ENCODE results near the gene SPG11.

SPG11 gene

GRCh38 chr15:44647036-44647435 lies 16.4 kb downstream of the SPG11 start:
- H3K9me3 ChIP-seq (ENCODE audit: control insufficient read depth, insufficient read depth, low read length), result no peaks in the 10 kb centered on the region
- H3K9me2 ChIP-seq (replicated peaks; ENCODE audit: control insufficient read depth, low read length), result no peaks in the 10 kb centered on the region
- H3K4me1 ChIP-seq (ENCODE audit: control insufficient read depth, low read length), result peaks cover 8% of the 10 kb centered on the region; the same call in 1 of the 2 replicates
- TF ChIP-seq CTCF (IDR thresholded peaks at IDR 0.05; ENCODE audit: low read depth, low read length, poor library complexity, severe bottlenecking) (no peak), EZH2phosphoT487 (IDR thresholded peaks at IDR 0.05; ENCODE audit: borderline replicate concordance, low read length) (no peak)
- H3K27me3 ChIP-seq (ENCODE audit: control insufficient read depth, low read length), result no peaks in the 10 kb centered on the region
- H3K27ac ChIP-seq (ENCODE audit: low read depth, low read length), result no peak overlapping the region
- H3F3A ChIP-seq (ENCODE audit: control insufficient read depth, insufficient read depth), result no peaks in the 10 kb centered on the region
- no peak overlapping the region for H3K4me3 ChIP-seq (ENCODE audit: low read length)
- H3K36me3 ChIP-seq (ENCODE audit: control insufficient read depth, low read length), result peaks cover 72% of the 10 kb centered on the region
- H3K79me2 ChIP-seq (ENCODE audit: control insufficient read depth, low read length), result peaks cover 40% of the 10 kb centered on the region
- no peak overlapping the region for H3K4me2 ChIP-seq (ENCODE audit: low read length)
- H4K20me1 ChIP-seq (ENCODE audit: control insufficient read depth, insufficient read depth, low read depth, low read length), result no peaks in the 10 kb centered on the region

GRCh38 chr15:44646460-44646859 lies 17.0 kb downstream of the SPG11 start:
- no peaks in the 10 kb centered on the region for H3F3A ChIP-seq (ENCODE audit: control insufficient read depth, insufficient read depth)
- no peak overlapping the region for H3K27ac ChIP-seq (ENCODE audit: low read depth, low read length)
- no peaks in the 10 kb centered on the region for H3K9me2 ChIP-seq (replicated peaks; ENCODE audit: control insufficient read depth, low read length)
- peaks cover 7% of the 10 kb centered on the region; the same call in 1 of the 2 replicates for H3K4me1 ChIP-seq (ENCODE audit: control insufficient read depth, low read length)
- peaks cover 43% of the 10 kb centered on the region for H3K79me2 ChIP-seq (ENCODE audit: control insufficient read depth, low read length)
- no peak for TF ChIP-seq CTCF (IDR thresholded peaks at IDR 0.05; ENCODE audit: low read depth, low read length, poor library complexity, severe bottlenecking)
- no peak for TF ChIP-seq EZH2phosphoT487 (IDR thresholded peaks at IDR 0.05; ENCODE audit: borderline replicate concordance, low read length)
- no peaks in the 10 kb centered on the region for H4K20me1 ChIP-seq (ENCODE audit: control insufficient read depth, insufficient read depth, low read depth, low read length)
- peaks cover 73% of the 10 kb centered on the region for H3K36me3 ChIP-seq (ENCODE audit: control insufficient read depth, low read length)
- H3K4me2 ChIP-seq (ENCODE audit: low read length), result no peak overlapping the region
- H3K9me3 ChIP-seq (ENCODE audit: control insufficient read depth, insufficient read depth, low read length), result no peaks in the 10 kb centered on the region
- H3K4me3 ChIP-seq (ENCODE audit: low read length), result no peak overlapping the region
- H3K27me3 ChIP-seq (ENCODE audit: control insufficient read depth, low read length), result no peaks in the 10 kb centered on the region

GRCh38 chr15:44641651-44642050 lies 21.8 kb downstream of the SPG11 start:
- Histone ChIP-seq H3K9me3 (ENCODE audit: control insufficient read depth, insufficient read depth, low read length) (no peaks in the 10 kb centered on the region), H3K79me2 (ENCODE audit: control insufficient read depth, low read length) (peaks cover 33% of the 10 kb centered on the region), H3K36me3 (ENCODE audit: control insufficient read depth, low read length) (peaks cover 53% of the 10 kb centered on the region), H3K9me2 (replicated peaks; ENCODE audit: control insufficient read depth, low read length) (no peaks in the 10 kb centered on the region), H3K4me3 (ENCODE audit: low read length) (no peak overlapping the region), H3K27ac (ENCODE audit: low read depth, low read length) (no peak overlapping the region), H4K20me1 (ENCODE audit: control insufficient read depth, insufficient read depth, low read depth, low read length) (no peaks in the 10 kb centered on the region), H3K4me1 (ENCODE audit: control insufficient read depth, low read length) (0 out of 2 replicates have a peak, but pooled peaks cover 3% of the 10 kb centered on the region), H3F3A (ENCODE audit: control insufficient read depth, insufficient read depth) (no peaks in the 10 kb centered on the region), H3K4me2 (ENCODE audit: low read length) (no peak overlapping the region), H3K27me3 (ENCODE audit: control insufficient read depth, low read length) (no peaks in the 10 kb centered on the region)
- TF ChIP-seq CTCF (IDR thresholded peaks at IDR 0.05; ENCODE audit: low read depth, low read length, poor library complexity, severe bottlenecking) (no peak), EZH2phosphoT487 (IDR thresholded peaks at IDR 0.05; ENCODE audit: borderline replicate concordance, low read length) (no peak)
